Measurements from ENCODE around the gene NBEA.

NBEA gene

GRCh38 chr13:35225582-35225981, 283.5 kb downstream of the NBEA start:
- H3K4me3 ChIP-seq (ENCODE audit: low read depth, low read length) = no peak overlapping the region
- no peak for TF ChIP-seq CTCF (IDR thresholded peaks at IDR 0.05; ENCODE audit: low read depth, low read length)
- no peak for DNase-seq (ENCODE audit: low read depth, low spot score)
- in situ Hi-C loops (cut with HindIII; ENCODE audit: low sequenced_read_pairs) = no loop called here

- no peak overlapping the region for H3K4me3 ChIP-seq (ENCODE audit: low read depth, low read length)
- in situ Hi-C loops (cut with HindIII; ENCODE audit: low sequenced_read_pairs) = no loop called here
- DNase-seq (ENCODE audit: low read depth, low spot score) = no peak
- TF ChIP-seq CTCF (IDR thresholded peaks at IDR 0.05; ENCODE audit: low read depth, low read length) = no peak
These were observed 286.5 kb downstream of the NBEA start for GRCh38 chr13:35228536-35228935.

- no peak for TF ChIP-seq CTCF (IDR thresholded peaks at IDR 0.05; ENCODE audit: low read depth, low read length)
- in situ Hi-C loops (cut with HindIII; ENCODE audit: low sequenced_read_pairs) = no loop called here
- DNase-seq (ENCODE audit: low read depth, low spot score) = no peak
- no peak overlapping the region for H3K4me3 ChIP-seq (ENCODE audit: low read depth, low read length)
These were observed 289.4 kb downstream of the NBEA start for GRCh38 chr13:35231426-35231825.

- in situ Hi-C loops (cut with HindIII; ENCODE audit: low sequenced_read_pairs) = no loop called here
- no peak overlapping the region for H3K4me3 ChIP-seq (ENCODE audit: low read depth, low read length)
- TF ChIP-seq CTCF (IDR thresholded peaks at IDR 0.05; ENCODE audit: low read depth, low read length) = no peak
- DNase-seq (ENCODE audit: low read depth, low spot score) = no peak
These were observed 296.2 kb downstream of the NBEA start for GRCh38 chr13:35238274-35238673.

- TF ChIP-seq CTCF (IDR thresholded peaks at IDR 0.05; ENCODE audit: low read depth, low read length) = no peak
- in situ Hi-C loops (cut with HindIII; ENCODE audit: low sequenced_read_pairs) = no loop called here
- DNase-seq (ENCODE audit: low read depth, low spot score) = no peak
- no peak overlapping the region for H3K4me3 ChIP-seq (ENCODE audit: low read depth, low read length)
These were observed 310.6 kb downstream of the NBEA start for GRCh38 chr13:35252536-35253205.

- no peak for DNase-seq (ENCODE audit: low read depth, low spot score)
- in situ Hi-C loops (cut with HindIII; ENCODE audit: low sequenced_read_pairs) = no loop called here
- no peak for TF ChIP-seq CTCF (IDR thresholded peaks at IDR 0.05; ENCODE audit: low read depth, low read length)
- no peak overlapping the region for H3K4me3 ChIP-seq (ENCODE audit: low read depth, low read length)
These were observed 313.2 kb downstream of the NBEA start for GRCh38 chr13:35255241-35255640.
